Right lung (tissue), 5 donors: ENCODE results near the gene CER1. TPM values are rescaled to one million over a fixed set of nuclear protein-coding genes. Genes with fewer than 3 reads are reported as not detected.
"Not testable (repeated sequence)": the region's sequence is repeated elsewhere in the genome, so short reads cannot be mapped to it uniquely, and the experiment has no call there.

Source experiments
- DNase-seq, 2 donors: peaks; one replicate each; pipeline ENCODE4 v3.0.0-alpha.2; 2013
- polyA plus RNA-seq, 5 donors: library from polyadenylated mRNA; unstranded; fragments of 120-200 nt; gene quantifications; one replicate each; pipeline versions ENCODE4 v1.2.1 to v1.2.3, GENCODE V29; 2013; ENCODE audit warnings: inconsistent platforms in 1 of 5, low replicate concordance in 1 of 5; ENCODE audit not compliant: insufficient read length in 5 of 5, insufficient read depth in 1 of 5

The CER1 gene
- polyA plus RNA-seq, 5 donors = 0.18 to 0.68 (median 0.42) TPM

- DNase-seq = no peak
Measured at GRCh38 chr9:14715102-14715501, 7.4 kb downstream of the CER1 start.

DNA sequence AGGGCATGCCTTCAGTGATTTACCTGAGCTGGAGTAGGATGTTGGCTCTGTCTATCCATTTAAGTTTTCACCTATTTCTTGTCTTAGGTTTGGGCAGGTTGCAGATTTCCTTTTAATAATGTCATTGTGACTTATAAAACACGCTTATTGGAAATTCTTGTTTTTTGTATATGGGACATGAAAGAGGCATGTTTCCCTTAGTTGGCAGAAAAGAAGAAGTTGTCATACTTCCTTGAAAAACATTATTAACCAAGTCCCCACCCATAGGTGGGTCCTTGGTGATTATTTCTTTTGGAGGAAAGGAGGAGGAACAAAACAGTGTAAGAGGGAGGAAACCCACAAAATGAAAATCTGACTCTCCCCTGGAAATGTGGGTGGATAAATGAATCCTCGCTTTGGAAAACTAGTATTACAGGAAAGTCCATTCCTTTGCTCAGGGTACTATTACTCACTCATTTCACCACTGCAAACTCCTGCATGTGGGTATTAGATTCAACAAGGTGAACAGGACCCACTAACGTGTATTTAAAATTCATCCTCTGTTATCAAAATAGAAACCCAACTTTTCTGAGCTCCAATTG lies 9.3 kb downstream of the CER1 start:
- DNase-seq = no peak

GRCh38 chr9:14710804-14711203 lies 11.7 kb downstream of the CER1 start:
- no peak for DNase-seq

- no peak for DNase-seq
Measured at GRCh38 chr9:14706530-14707140, 15.9 kb downstream of the CER1 start.

DNA sequence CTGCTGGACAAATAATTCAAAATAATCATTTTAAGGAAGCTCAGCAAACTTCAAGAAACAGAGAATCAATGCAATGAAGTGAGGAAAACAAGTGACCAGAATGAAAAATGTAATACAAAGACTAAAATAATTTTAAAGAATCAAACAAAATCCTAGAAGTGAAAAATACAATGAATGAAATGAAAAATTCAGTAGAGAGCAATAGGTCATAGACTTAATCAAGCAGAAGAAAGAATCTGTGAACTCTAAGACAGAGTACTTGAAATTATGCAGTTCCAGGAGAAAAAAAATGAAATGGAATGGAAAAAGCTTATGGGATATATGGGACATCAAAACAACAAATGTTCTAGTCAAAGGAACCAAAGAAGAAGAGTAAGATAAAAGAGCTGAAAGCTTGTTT lies 17.5 kb downstream of the CER1 start:
- DNase-seq = no peak

GRCh38 chr9:14704281-14704680 lies 18.3 kb downstream of the CER1 start:
- DNase-seq = no peak

- no peak for DNase-seq
Measured at GRCh38 chr9:14702200-14702720, 20.3 kb downstream of the CER1 start.

- DNase-seq = peak; percentile 50 to 55
Measured at GRCh38 chr9:14693251-14693861, 29.2 kb downstream of the CER1 start, which contains the start of gene ZDHHC21. Gene ZDHHC21, minus strand, starts transcription at chr9:14693432. Its CDS starts 19,092 bp downstream, at chr9:14674340.

DNA sequence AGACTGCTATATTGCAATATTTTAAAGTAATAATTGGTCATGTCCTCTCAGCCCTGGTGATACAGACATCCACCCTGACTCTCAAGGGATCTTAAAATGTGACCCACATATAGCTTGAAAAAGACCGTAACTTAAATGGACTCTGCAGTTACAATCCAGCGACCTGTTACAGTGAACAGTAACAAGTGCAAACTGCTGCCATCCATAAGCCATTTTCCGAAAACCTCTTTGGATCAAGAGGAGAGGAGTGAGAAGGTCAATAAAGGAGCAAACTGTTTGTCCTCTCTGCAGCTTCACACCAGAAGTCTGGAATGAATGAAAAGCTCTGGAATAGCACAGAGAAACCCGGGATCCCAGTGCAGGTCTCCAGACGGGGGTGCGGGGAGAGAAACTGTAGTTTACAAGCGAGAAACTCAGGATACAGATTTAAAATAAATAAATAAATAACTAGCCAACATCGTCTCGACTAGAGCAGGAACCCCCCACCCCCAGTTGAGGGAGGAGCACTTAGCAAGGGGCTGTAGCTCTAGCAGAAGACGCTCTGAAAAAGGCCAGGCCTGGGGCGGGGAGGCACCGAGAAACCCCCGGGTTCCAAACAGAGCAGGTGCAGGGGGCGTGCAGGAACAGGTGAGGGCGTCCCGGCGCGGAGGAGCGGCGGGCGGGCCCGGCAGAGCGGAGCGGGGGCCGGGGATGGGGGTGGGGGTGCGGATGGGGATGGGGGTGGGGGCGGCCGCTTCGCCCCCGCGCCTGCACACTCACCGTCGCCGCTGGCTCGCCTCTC lies 29.9 kb downstream of the CER1 start:
- peak in 1 of 2 donors; percentile 24 for DNase-seq

DNA sequence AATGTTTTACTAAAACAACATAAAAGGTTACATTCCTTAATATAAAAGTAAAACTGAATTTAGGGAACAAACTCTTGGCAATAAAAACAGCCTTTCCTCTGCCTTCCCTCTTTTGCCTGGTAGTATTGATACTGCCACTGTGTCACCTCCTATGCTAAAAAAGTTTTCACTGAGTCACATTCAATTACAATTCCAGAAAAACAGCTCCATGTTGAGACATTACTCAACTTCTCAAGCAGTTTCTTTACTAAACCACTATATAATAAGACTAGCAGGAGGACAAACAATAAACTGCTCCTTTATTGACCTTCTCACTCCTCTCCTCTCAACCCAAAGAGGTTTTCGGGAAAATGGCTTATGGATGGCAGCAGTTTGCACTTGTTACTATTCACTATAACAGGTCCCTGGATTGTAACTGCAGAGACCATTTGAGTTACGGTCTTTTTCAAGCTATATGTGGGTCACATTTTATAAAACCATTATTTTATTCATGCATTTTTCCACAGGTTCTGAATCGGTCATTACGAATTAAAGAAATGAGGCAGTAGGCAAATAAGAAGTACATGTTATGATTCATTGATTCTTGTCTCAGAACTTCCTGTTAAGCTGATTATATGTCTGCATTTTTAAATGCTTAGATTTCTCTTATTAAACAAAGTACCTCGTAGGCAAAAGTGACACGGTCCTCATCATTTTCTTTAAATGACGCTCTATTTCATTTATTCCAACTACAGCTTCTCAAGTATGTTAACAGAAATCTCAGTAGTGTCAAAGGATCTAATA lies 31.4 kb downstream of the CER1 start:
- DNase-seq = no peak

GRCh38 chr9:14687042-14687719 lies 35.4 kb downstream of the CER1 start:
- DNase-seq = no peak

DNA sequence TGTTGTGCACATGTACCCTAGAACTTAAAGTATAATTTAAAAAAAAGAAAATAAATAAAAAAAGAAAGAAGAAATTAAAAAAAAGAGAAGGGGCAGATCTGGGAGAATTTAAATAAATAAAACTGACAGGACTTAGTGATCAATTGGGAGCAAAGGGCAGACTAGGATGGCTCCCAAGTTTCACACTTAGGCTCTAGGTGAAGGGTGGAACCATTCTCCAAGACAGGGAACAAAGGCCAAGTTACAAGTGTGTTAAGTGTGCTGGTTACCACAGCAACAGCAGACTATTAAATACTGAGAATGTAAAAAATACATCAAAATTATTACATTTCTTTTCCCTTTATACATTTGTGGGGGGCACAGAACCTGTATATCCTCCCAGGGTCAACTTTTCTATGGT lies 36.4 kb downstream of the CER1 start:
- no peak for DNase-seq

DNA sequence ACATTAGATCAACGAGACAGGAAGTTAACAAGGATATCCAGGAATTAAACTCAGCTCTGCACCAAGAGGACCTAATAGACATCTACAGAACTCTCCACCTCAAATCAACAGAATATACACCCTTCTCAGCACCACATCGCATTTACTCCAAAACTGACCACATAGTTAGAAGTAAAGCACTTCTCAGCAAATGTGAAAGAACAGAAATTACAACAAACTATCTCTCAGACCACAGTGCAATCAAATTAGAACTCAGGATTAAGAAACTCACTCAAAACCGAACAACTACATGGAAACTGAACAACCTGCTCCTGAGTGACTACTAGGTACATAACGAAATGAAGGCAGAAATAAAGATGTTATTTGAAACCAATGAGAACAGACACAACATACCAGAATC lies 39.9 kb downstream of the CER1 start:
- not testable (repeated sequence) for DNase-seq

DNA sequence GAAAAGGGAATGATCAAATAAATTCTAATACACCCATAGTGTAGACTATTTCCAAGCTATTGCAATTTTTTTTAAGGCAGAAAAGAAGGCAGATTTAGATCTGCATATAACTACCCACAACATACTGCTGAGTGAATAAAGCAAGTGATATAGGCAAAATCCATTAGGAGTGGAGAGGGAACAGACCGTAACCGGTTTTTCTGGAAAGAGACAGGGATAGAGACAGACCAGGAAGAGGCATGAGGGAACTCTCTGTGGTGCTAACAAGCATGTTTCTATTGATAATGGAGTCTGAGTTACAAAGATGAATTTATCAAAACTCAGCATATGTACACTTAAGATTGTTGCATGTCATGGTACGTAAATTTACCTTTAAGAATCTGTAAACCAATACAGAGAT lies 43.8 kb downstream of the CER1 start:
- DNase-seq = no peak

GRCh38 chr9:14677872-14678271 lies 44.7 kb downstream of the CER1 start:
- no peak for DNase-seq

DNA sequence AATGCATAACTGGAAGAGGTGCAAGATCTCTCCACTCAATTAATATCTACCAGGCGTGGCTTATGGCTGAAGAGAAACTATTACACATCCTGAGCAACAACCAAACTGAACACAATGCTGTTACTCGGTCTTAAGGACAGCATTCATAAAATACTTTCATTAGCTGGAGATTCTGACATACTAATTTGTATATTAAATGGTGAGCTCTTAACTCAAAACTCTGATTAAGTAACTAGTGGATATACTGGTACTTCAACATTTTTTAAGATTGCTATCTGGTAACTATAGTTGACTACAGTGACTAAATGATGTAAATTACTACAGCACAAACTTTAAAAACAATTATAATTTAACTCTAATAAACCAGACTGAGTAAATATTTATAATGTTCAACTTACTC lies 45.1 kb downstream of the CER1 start:
- no peak for DNase-seq

GRCh38 chr9:14674630-14675029 lies 47.9 kb downstream of the CER1 start:
- no peak for DNase-seq

- DNase-seq = no peak
Measured at GRCh38 chr9:14671377-14671776, 51.2 kb downstream of the CER1 start.

DNA sequence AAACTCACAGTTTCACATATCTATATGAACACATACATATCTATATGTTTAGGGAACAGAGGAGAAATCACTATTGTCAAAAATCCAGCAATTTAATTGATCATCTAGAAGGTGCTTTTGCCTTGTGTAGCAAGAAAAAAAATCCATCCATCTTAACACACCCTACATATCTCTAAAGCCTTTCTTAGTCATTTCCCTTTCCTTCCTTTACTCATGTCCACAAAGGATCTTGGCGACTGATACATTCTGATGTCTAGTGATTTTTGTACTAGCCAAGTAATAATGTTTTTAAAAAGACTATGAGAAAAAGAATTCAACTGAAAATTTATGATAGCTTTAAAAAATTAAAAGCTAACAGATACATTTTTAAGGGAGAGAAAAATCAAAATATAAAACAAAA lies 51.8 kb downstream of the CER1 start:
- no peak for DNase-seq
